H1 (cell line): ENCODE results near the gene TYW1B. TPM values are rescaled to one million over a fixed set of nuclear protein-coding genes. Genes with fewer than 3 reads are reported as not detected.
"Not testable (repeated sequence)": the region's sequence is repeated elsewhere in the genome, so short reads cannot be mapped to it uniquely, and the experiment has no call there.

Source experiments
- CTCF ChIA-PET: fragments of 300-600 bp; sonication (Branson Sonifier 250); formaldehyde crosslinking; loops from one replicate; lab custom pipeline; 2021; ENCODE audit not compliant: partially characterized antibody; lab: Charles Lee
- POLR2A ChIA-PET: fragments of 300-600 bp; sonication (Branson Sonifier 250); formaldehyde crosslinking; loops from one replicate; lab custom pipeline; 2021; ENCODE audit warnings: inconsistent platforms; ENCODE audit not compliant: partially characterized antibody; lab: Charles Lee
- DNase-seq, 2 experiments: peaks; one replicate each; pipeline versions ENCODE4 v3.0.0 to v3.0.0-alpha.2; 2010 to 2022; ENCODE audit warnings: low spot score in 2 of 2, low read depth in 1 of 2, mixed read lengths in 1 of 2
- FAIRE-seq: peaks from 2 replicates; lab custom pipeline; 2011; peaks lifted over from hg19 to GRCh38; lab: Jason Lieb, UNC
- H2AFZ ChIP-seq: 2 replicates; pipeline ENCODE4 v1.8.1; 2012; ENCODE audit warnings: low read length, inconsistent platforms
- H2AK5ac ChIP-seq: 2 replicates; pipeline ENCODE4 v1.6.1; 2013; ENCODE audit warnings: low read depth, low read length
- H2BK120ac ChIP-seq: replicated peaks from 2 replicates; pipeline ENCODE3; 2013; ENCODE audit warnings: low read depth, low read length, inconsistent platforms
- H2BK12ac ChIP-seq: 2 replicates; pipeline ENCODE4 v1.6.1; 2013; ENCODE audit warnings: low read depth, low read length
- H2BK15ac ChIP-seq: 2 replicates; pipeline ENCODE4 v1.6.1; 2013; ENCODE audit warnings: low read length
- H2BK20ac ChIP-seq: 2 replicates; pipeline ENCODE4 v1.6.1; 2013; ENCODE audit warnings: low read length
- H2BK5ac ChIP-seq: 2 replicates; pipeline ENCODE4 v1.6.1; 2013; ENCODE audit warnings: low read depth, low read length
- H3K14ac ChIP-seq: 2 replicates; pipeline ENCODE4 v1.6.1; 2013; ENCODE audit warnings: inconsistent platforms; ENCODE audit not compliant: insufficient read length
- H3K18ac ChIP-seq: 2 replicates; pipeline ENCODE4 v1.6.1; 2013; ENCODE audit warnings: low read length; ENCODE audit errors: extremely low read depth
- H3K23ac ChIP-seq: 2 replicates; pipeline ENCODE4 v1.6.1; 2013; ENCODE audit warnings: inconsistent platforms; ENCODE audit not compliant: insufficient read length
- H3K23me2 ChIP-seq: 2 replicates; pipeline ENCODE4 v1.6.1; 2013; ENCODE audit warnings: low read depth, low read length
- H3K27ac ChIP-seq: 2 replicates; pipeline ENCODE4 v1.6.1; 2011; ENCODE audit warnings: low read depth, low read length, inconsistent platforms
- H3K27me3 ChIP-seq, 4 experiments: replicated peaks in 1 of 4; 1 replicate in 1 of 4; 2 replicates in 3 of 4; pipeline versions ENCODE4 v1.6.1 to v1.8.1; 2011 to 2013; ENCODE audit warnings: low read length in 3 of 4, mild to moderate bottlenecking in 3 of 4, inconsistent platforms in 2 of 4, mixed read lengths in 2 of 4, moderate library complexity in 1 of 4; ENCODE audit not compliant: control insufficient read depth in 3 of 4, insufficient read depth in 3 of 4; ENCODE audit errors: extremely low read depth in 1 of 4
- H3K36me3 ChIP-seq, 4 experiments: 2 replicates each; pipeline versions ENCODE4 v1.6.1 to v1.8.1; 2011 to 2013; ENCODE audit warnings: mild to moderate bottlenecking in 4 of 4, low read length in 3 of 4, moderate library complexity in 2 of 4, control low read depth in 1 of 4, inconsistent platforms in 1 of 4; ENCODE audit not compliant: insufficient read depth in 4 of 4, control insufficient read depth in 2 of 4
- H3K4ac ChIP-seq: replicated peaks from 2 replicates; pipeline ENCODE3; 2013; ENCODE audit warnings: low read length, low read depth, mixed read lengths, inconsistent platforms; ENCODE audit not compliant: insufficient read length
- H3K4me1 ChIP-seq, 4 experiments: replicated peaks in 1 of 4; 1 replicate in 1 of 4; 2 replicates in 3 of 4; pipeline versions ENCODE4 v1.6.1 to v1.8.1; 2011 to 2013; ENCODE audit warnings: low read length in 3 of 4, inconsistent platforms in 2 of 4, mixed read lengths in 1 of 4; ENCODE audit not compliant: insufficient read depth in 4 of 4, control insufficient read depth in 3 of 4
- H3K4me2 ChIP-seq, 2 experiments: 2 replicates each; pipeline versions ENCODE4 v1.6.1 to v1.8.1; 2011 to 2013; ENCODE audit warnings: low read depth in 2 of 2, low read length in 2 of 2, control low read depth in 1 of 2, inconsistent platforms in 1 of 2, mild to moderate bottlenecking in 1 of 2; ENCODE audit not compliant: insufficient read depth in 1 of 2
- H3K4me3 ChIP-seq, 4 experiments: fragments of 200-600, 300-600 bp in 1 of 4; sonication (generic), shearing (Covaris generic), sonication (Bioruptor Twin) in 1 of 4; 2 replicates each; pipeline versions ENCODE4 v1.5.1 to v1.8.1; 2011 to 2016; ENCODE audit warnings: low read length in 4 of 4, low read depth in 3 of 4, control low read depth in 2 of 4, inconsistent platforms in 2 of 4, mild to moderate bottlenecking in 2 of 4, mixed read lengths in 1 of 4, moderate library complexity in 1 of 4; ENCODE audit not compliant: insufficient read depth in 2 of 4; ENCODE audit errors: extremely low read depth in 1 of 4
- H3K56ac ChIP-seq: replicated peaks from 2 replicates; pipeline ENCODE3; 2013; ENCODE audit warnings: low read depth, mild to moderate bottlenecking, mixed read lengths, low read length, inconsistent platforms; ENCODE audit not compliant: insufficient read length
- H3K79me1 ChIP-seq: 2 replicates; pipeline ENCODE4 v1.6.1; 2013; ENCODE audit warnings: low read depth, low read length, control low read depth
- H3K79me2 ChIP-seq, 2 experiments: 2 replicates each; pipeline versions ENCODE4 v1.6.1 to v1.8.1; 2012 to 2013; ENCODE audit warnings: low read length in 2 of 2, mild to moderate bottlenecking in 2 of 2, inconsistent platforms in 1 of 2; ENCODE audit not compliant: insufficient read depth in 2 of 2, control insufficient read depth in 1 of 2
- H3K9ac ChIP-seq, 4 experiments: replicated peaks in 1 of 4; 1 replicate in 1 of 4; 2 replicates in 3 of 4; pipeline versions ENCODE4 v1.6.1 to v1.8.1; 2011 to 2013; ENCODE audit warnings: low read depth in 3 of 4, low read length in 3 of 4, control low read depth in 2 of 4, mild to moderate bottlenecking in 2 of 4, moderate library complexity in 2 of 4, inconsistent platforms in 1 of 4; ENCODE audit errors: extremely low read depth in 1 of 4
- H3K9me3 ChIP-seq, 2 experiments: 2 replicates each; pipeline versions ENCODE4 v1.6.1 to v1.8.1; 2012 to 2013; ENCODE audit warnings: mild to moderate bottlenecking in 2 of 2, moderate library complexity in 2 of 2, control low read depth in 1 of 2, inconsistent platforms in 1 of 2, low read depth in 1 of 2, low read length in 1 of 2, mixed read lengths in 1 of 2; ENCODE audit not compliant: insufficient read depth in 2 of 2
- H4K20me1 ChIP-seq, 2 experiments: replicated peaks in 1 of 2; 2 replicates each; pipeline versions ENCODE3 to v1.8.1; 2011 to 2013; ENCODE audit warnings: inconsistent platforms in 2 of 2, low read length in 2 of 2, mild to moderate bottlenecking in 1 of 2; ENCODE audit not compliant: insufficient read depth in 2 of 2, control insufficient read depth in 1 of 2
- H4K5ac ChIP-seq: 2 replicates; pipeline ENCODE4 v1.6.1; 2013; ENCODE audit warnings: low read length, low read depth, mixed read lengths, inconsistent platforms; ENCODE audit not compliant: insufficient read length
- H4K8ac ChIP-seq: 2 replicates; pipeline ENCODE4 v1.8.0; 2013; ENCODE audit warnings: mild to moderate bottlenecking, moderate library complexity, low read length, inconsistent platforms; ENCODE audit not compliant: insufficient read depth; ENCODE audit errors: extremely low read depth
- H4K91ac ChIP-seq: replicated peaks from 2 replicates; pipeline ENCODE3; 2013; ENCODE audit warnings: low read length, mixed read lengths, inconsistent platforms; ENCODE audit not compliant: insufficient read length
- WGBS, 2 experiments: shearing (Covaris generic) in 1 of 2; methylation state at CpG; one replicate each; pipeline versions ENCODE4 v1.1.6 to v1.1.7; 2013 to 2015; ENCODE audit warnings: low lambda C conversion rate in 2 of 2, mixed read lengths in 2 of 2, inconsistent platforms in 1 of 2, low coverage in 1 of 2, missing lambda C conversion rate in 1 of 2; ENCODE audit not compliant: insufficient replicate concordance in 2 of 2, insufficient coverage in 1 of 2, insufficient read length in 1 of 2; ENCODE audit errors: extremely low coverage in 1 of 2, missing lambda C conversion rate in 1 of 2; 5-methylcytosine and 5-hydroxymethylcytosine counted together
- polyA plus RNA-seq, 7 experiments: library from polyadenylated mRNA; depleted of rRNA in 3 of 7; stranded (reverse) in 5 of 7; unstranded in 2 of 7; fragments of >200 nt in 5 of 7; fragments of 200-250 nt in 2 of 7; gene quantifications; 1 replicate in 5 of 7; 2 replicates in 1 of 7; 4 replicates in 1 of 7; pipeline versions ENCODE4 v1.2.1 to v1.2.3, GENCODE V29; 2011 to 2013; ENCODE audit warnings: missing spikeins in 2 of 7, mixed read lengths in 2 of 7
- total RNA-seq: library from RNA; stranded (reverse); fragmentation: NEBNext Ultra II Directional; extraction: Animal tissue kit (Norgen Biotek cat#: 25700); gene quantifications from 2 replicates; pipeline ENCODE4 v1.2.1, GENCODE V29; 2021

The TYW1B gene
- total and polyA plus RNA-seq, 2 of the 8 experiments (the other 6 are each of a cell fraction or from before 2014, with no cell fraction given) = 6.8 to 12.6 TPM

DNA sequence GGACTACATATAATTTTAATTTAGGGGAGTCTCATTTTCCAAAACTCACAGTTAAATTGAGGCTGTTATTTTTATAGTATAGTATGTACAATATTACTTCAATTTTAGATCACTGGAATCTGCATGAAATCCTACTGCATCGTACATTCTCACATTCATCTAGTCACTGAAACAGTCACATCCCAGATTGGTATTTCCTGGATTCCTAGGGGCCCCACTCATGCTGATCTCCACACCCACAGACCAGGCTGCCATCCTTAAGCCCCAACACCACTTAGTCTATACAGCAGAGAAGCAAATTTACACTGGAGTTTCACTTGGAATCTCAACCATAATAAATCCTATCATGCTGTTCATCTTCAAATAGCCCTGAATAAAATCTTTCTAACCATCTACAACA is 26.4 kb downstream of the TYW1B start:
- H4K91ac ChIP-seq, H3K4me3 ChIP-seq, H3K23ac ChIP-seq, H3K14ac ChIP-seq, H4K20me1 ChIP-seq, H2BK12ac ChIP-seq, CTCF ChIA-PET, H3K9me3 ChIP-seq, H4K8ac ChIP-seq, FAIRE-seq, H3K9ac ChIP-seq, H3K27me3 ChIP-seq, H3K27ac ChIP-seq, H3K79me2 ChIP-seq, H2BK15ac ChIP-seq, POLR2A ChIA-PET, H3K23me2 ChIP-seq, H2BK5ac ChIP-seq, H3K56ac ChIP-seq, H3K4ac ChIP-seq, H2AFZ ChIP-seq, H2BK120ac ChIP-seq, H3K4me1 ChIP-seq, H3K18ac ChIP-seq, H4K5ac ChIP-seq, H3K4me2 ChIP-seq, H3K79me1 ChIP-seq, H2AK5ac ChIP-seq, DNase-seq, H2BK20ac ChIP-seq: not testable (repeated sequence)
- peaks cover 0 to 22% (median 9%) of the 10 kb centered on the region in 4 experiments; a peak in 4 of 8 replicates for H3K36me3 ChIP-seq
- 6% methylated on average over 1 of the region's 1 CpG; no CpG with 5 or more reads in 1 of the 2 experiments for WGBS, 2 experiments

DNA sequence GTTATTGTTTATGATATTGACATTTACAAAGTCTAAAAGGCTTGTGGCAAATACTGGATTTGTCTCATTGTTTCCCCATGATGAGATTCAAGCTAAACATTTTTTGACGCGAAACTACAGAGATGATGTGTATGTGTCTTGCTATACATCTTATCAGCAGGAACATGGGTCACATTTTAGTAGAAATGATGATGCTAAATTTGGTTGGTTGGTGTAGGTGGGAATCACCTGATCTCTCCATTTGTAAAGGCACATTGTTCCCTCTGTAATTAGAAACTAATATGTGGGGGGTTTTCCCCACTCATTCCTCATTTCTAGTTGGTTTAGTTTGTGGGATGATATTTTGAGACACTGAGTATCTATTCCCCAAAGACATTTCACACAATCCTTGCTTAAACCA is 32.6 kb downstream of the TYW1B start:
- H3K79me2 ChIP-seq, H3K79me1 ChIP-seq, H2AK5ac ChIP-seq, H3K4ac ChIP-seq, H2BK20ac ChIP-seq, H2BK12ac ChIP-seq, H4K5ac ChIP-seq, H3K27me3 ChIP-seq, H3K56ac ChIP-seq, H2AFZ ChIP-seq, H3K14ac ChIP-seq, H2BK15ac ChIP-seq, H3K23ac ChIP-seq, H3K4me3 ChIP-seq, H3K27ac ChIP-seq, H3K23me2 ChIP-seq, H4K8ac ChIP-seq, H3K18ac ChIP-seq, H3K9ac ChIP-seq, H3K4me2 ChIP-seq, FAIRE-seq, POLR2A ChIA-PET, H4K91ac ChIP-seq, H3K4me1 ChIP-seq, H3K9me3 ChIP-seq, H2BK120ac ChIP-seq, DNase-seq, H4K20me1 ChIP-seq, CTCF ChIA-PET, H2BK5ac ChIP-seq, H3K36me3 ChIP-seq: not testable (repeated sequence)
- 86% methylated on average over 2 of the region's 2 CpGs; no CpG with 5 or more reads in 1 of the 2 experiments for WGBS, 2 experiments
